Adrenal gland (tissue), 12 donors: Measurements from ENCODE around the gene TOP2B. TPM values are rescaled to one million over a fixed set of nuclear protein-coding genes. Genes with fewer than 3 reads are reported as not detected.

Experiments
- DNase-seq, 7 donors: peaks; one replicate each; pipeline ENCODE4 v3.0.0-alpha.2; 2019 to 2020
- H3K27ac ChIP-seq, 5 donors: fragments of 200-600 bp; sonication (generic) in 4 of 5; 1 replicate in 3 of 5; 2 replicates in 2 of 5; pipeline versions ENCODE4 v1.5.1 to v1.8.0; 2016 to 2020; ENCODE audit warnings: mild to moderate bottlenecking in 1 of 5
- H3K27me3 ChIP-seq: fragments of 200-600 bp; 2 replicates; pipeline ENCODE4 v1.8.0; 2021
- H3K36me3 ChIP-seq, 2 donors: fragments of 200-600 bp; replicated peaks in 1 of 2; 1 replicate in 1 of 2; 2 replicates in 1 of 2; pipeline versions ENCODE4 v1.5.1 to v1.8.0; 2018 to 2022
- H3K4me1 ChIP-seq, 2 donors: fragments of 200-600 bp; replicated peaks in 1 of 2; 1 replicate in 1 of 2; 2 replicates in 1 of 2; pipeline versions ENCODE4 v1.5.1 to v1.8.0; 2018 to 2021
- H3K4me3 ChIP-seq, 4 donors: fragments of 200-600 bp; sonication (generic) in 3 of 4; one replicate each; pipeline ENCODE4 v1.5.1; 2016 to 2018
- H3K9me3 ChIP-seq, 3 donors: fragments of 200-600 bp; sonication (generic) in 1 of 3; replicated peaks in 1 of 3; 1 replicate in 2 of 3; 2 replicates in 1 of 3; pipeline versions ENCODE4 v1.5.1 to v1.8.0; 2016 to 2021
- CTCF ChIP-seq, 6 experiments: fragments of 450-650 bp in 4 of 6; fragments of 200-600 bp in 2 of 6; sonication (generic) in 1 of 6; IDR thresholded peaks; 1 replicate in 5 of 6; 2 replicates in 1 of 6; pipeline versions ENCODE4 v1.5.1 to v1.8.0; 2016 to 2021; ENCODE audit warnings: antibody characterized with exemption in 6 of 6, mild to moderate bottlenecking in 2 of 6, moderate library complexity in 1 of 6
- POLR2A ChIP-seq, 2 donors: fragments of 450-650 bp; IDR thresholded peaks; one replicate each; pipeline ENCODE4 v1.6.1; 2017; ENCODE audit warnings: antibody characterized with exemption in 2 of 2, mild to moderate bottlenecking in 2 of 2, moderate library complexity in 1 of 2
- WGBS, 4 donors: extraction: QIAGEN DNeasy Blood & Tissue Kit in 2 of 4; methylation state at CpG; one replicate each; pipeline versions ENCODE4 v1.1.5 to v1.1.7; 2013 to 2017; 5-methylcytosine and 5-hydroxymethylcytosine counted together
- intact Hi-C, 2 donors: fragments of 100-400 bp; cut with DNase I; formaldehyde crosslinking; loops; one replicate each; pipeline versions ENCODE4 v1.14.1 to v1.15.0; 2022 to 2023
- polyA plus RNA-seq, 3 donors: library from polyadenylated mRNA; stranded (reverse); fragments of 200-250 nt in 2 of 3; fragments of 350-450 nt in 1 of 3; fragmentation: Illumina TruSeq in 1 of 3; extraction: RNeasy Lipid Tissue Mini Kit (QIAGEN cat#74804) in 1 of 3; gene quantifications; one replicate each; pipeline ENCODE4 v1.2.3, GENCODE V29; 2013 to 2014
- total RNA-seq, 9 donors: library from RNA; depleted of rRNA in 4 of 9; stranded (reverse); fragments of >200 nt in 4 of 9; fragments of 120-200 nt in 1 of 9; fragmentation: NEBNext Ultra II Directional in 1 of 9; extraction: Animal tissue kit (Norgen Biotek cat#: 25700) in 1 of 9; gene quantifications; one replicate each; pipeline versions ENCODE4 v1.1.0 to v1.2.4, GENCODE V29; 2013 to 2023
- donor health status: healthy with polysubstance abuse.
- donor health status: Bipolar disorder and iron deficiency.
- donor health status: DM: yes; HTN: yes; CAD: no.
- donor health status: DM: no; HTN: no; CAD: no.
- donor health status: DM: no; HTN: no; CAD: no.
- donor health status: DM: yes; HTN: yes; CAD: no.

The TOP2B gene
- total and polyA plus RNA-seq, 12 donors, result 33.7 to 108 (median 73.5) TPM

GRCh38 chr3:25571285-25571684, 93.4 kb downstream of the TOP2B start:
- intact Hi-C loops, result no loop called here
- no peak for TF ChIP-seq CTCF (IDR thresholded peaks at IDR 0.05)
- TF ChIP-seq POLR2A (IDR thresholded peaks at IDR 0.05), result no peak
- Histone ChIP-seq H3K27me3 (no peaks in the 10 kb centered on the region), H3K27ac (no peak overlapping the region), H3K4me1 (no peaks in the 10 kb centered on the region), H3K4me3 (no peak overlapping the region), H3K36me3 (peaks cover 0 to 4% of the 10 kb centered on the region in 2 donors), H3K9me3 (no peaks in the 10 kb centered on the region)
- WGBS, 4 donors, result 89 to 94% (median 92%) methylated on average over 3 to 6 of the region's 6 CpGs
- no peak for DNase-seq

DNA sequence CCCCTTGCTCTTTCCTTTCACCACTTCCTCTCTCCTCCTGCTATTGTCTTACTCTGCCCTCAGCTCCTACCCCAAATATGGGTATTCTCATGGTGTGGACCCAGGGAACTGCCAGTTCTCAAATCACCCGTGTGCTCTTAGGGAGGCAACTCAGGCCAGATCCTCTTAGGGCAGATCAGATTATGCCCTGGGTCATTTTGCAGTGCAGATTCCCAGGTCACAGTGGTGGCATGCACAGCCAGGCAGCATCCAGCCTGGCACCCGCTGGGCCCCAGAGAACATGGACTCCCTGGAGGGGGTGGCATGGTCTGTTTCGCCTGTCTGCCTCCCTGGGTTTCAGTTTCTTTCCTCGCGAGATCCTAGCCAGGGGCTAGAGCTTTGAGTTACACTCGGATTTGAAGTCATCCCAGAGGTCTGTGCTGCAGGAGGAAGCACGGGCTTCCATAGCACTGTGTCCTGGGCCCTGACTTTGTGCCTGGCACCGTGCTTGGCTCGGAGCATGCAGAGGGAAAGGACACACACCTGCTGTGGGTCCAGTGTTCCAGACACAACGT, 96.1 kb downstream of the TOP2B start:
- DNase-seq, result peak in 1 of 7 donors; percentile 23
- Histone ChIP-seq H3K4me3 (no peak overlapping the region), H3K27me3 (no peaks in the 10 kb centered on the region), H3K9me3 (no peaks in the 10 kb centered on the region), H3K27ac (no peak overlapping the region), H3K4me1 (no peaks in the 10 kb centered on the region), H3K36me3 (peaks cover 0 to 4% of the 10 kb centered on the region in 2 donors)
- WGBS, 4 donors, result 82 to 90% (median 86%) methylated on average over 10 of the region's 10 CpGs
- intact Hi-C loops, result no loop called here
- TF ChIP-seq POLR2A (IDR thresholded peaks at IDR 0.05), result no peak
- TF ChIP-seq CTCF (IDR thresholded peaks at IDR 0.05), result no peak

DNA sequence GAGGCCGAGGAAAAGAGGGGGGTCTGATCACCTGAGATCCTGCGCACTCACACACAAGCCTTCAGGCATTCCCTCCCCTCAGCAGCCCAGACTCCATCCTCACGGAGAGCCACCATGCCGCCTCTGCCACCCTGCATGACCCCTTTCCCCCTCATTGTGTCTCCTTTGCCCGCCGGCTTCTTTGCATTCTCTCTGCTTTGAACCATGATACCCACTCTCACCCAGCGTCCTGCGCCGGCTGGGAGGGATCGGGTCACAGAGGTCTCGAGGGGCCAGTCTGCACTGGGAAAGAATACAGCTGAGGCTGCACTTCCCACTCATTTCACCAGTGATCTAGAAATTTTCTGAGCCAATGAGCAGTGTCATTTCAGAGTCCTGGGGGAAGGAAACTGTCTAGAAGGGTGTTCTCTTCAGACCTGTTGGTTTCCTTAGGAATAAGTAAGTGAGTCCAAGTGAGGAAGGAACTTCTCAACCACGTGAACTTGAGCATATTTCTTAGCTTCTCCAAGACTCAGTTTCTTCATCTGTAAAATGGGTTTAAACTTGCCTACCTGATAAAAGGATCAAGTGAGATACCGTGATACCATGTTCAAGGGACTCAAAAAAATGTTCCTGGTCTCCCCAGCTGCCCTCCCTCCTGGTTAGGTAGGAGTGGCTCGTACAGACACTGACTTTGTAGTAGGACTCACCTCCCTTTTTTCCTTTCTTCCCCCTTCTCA, 96.7 kb downstream of the TOP2B start:
- Histone ChIP-seq H3K27ac (no peak overlapping the region), H3K36me3 (peaks cover 0 to 4% of the 10 kb centered on the region in 2 donors), H3K9me3 (no peaks in the 10 kb centered on the region), H3K4me1 (no peaks in the 10 kb centered on the region), H3K27me3 (no peaks in the 10 kb centered on the region), H3K4me3 (no peak overlapping the region)
- DNase-seq, result peak in 1 of 7 donors; percentile 25
- WGBS, 4 donors, result 90 to 92% (median 91%) methylated on average over 14 of the region's 14 CpGs
- intact Hi-C loops, result no loop called here
- no peak for TF ChIP-seq POLR2A (IDR thresholded peaks at IDR 0.05)
- no peak for TF ChIP-seq CTCF (IDR thresholded peaks at IDR 0.05)

- Histone ChIP-seq H3K9me3 (no peaks in the 10 kb centered on the region), H3K27ac (no peak overlapping the region), H3K4me1 (no peaks in the 10 kb centered on the region), H3K27me3 (no peaks in the 10 kb centered on the region), H3K4me3 (no peak overlapping the region), H3K36me3 (peaks cover 0 to 4% of the 10 kb centered on the region in 2 donors)
- no peak for DNase-seq
- intact Hi-C loops, result no loop called here
- TF ChIP-seq POLR2A (IDR thresholded peaks at IDR 0.05) (no peak), CTCF (IDR thresholded peaks at IDR 0.05) (no peak)
- 80 to 91% (median 84%) methylated on average over 10 of the region's 10 CpGs for WGBS, 4 donors
Measured at GRCh38 chr3:25567388-25567787, 97.3 kb downstream of the TOP2B start.
